Spleen (tissue), 7 donors: ENCODE measurements around the gene CLMP.

ENCODE experiments used
- CTCF ChIP-seq, 11 experiments: fragments of 200-600 bp in 7 of 11; fragments of 450-650 bp in 4 of 11; sonication (generic) in 4 of 11; IDR thresholded peaks in 8 of 11; conservative IDR thresholded peaks in 3 of 11; 1 replicate in 7 of 11; 2 replicates in 4 of 11; pipeline versions ENCODE4 v1.4.0 to v1.8.0; 2016 to 2021; ENCODE audit warnings: antibody characterized with exemption in 11 of 11, inconsistent platforms in 4 of 11, mild to moderate bottlenecking in 1 of 11
- POLR2A ChIP-seq, 3 donors: fragments of 450-650 bp; IDR thresholded peaks; one replicate each; pipeline ENCODE4 v1.5.1; 2017; ENCODE audit warnings: antibody characterized with exemption in 3 of 3, mild to moderate bottlenecking in 1 of 3
- donor health status: DM: no; HTN: no; CAD: no; lungs with moderate emphysema.
- donor health status: DM: no; HTN: no; CAD: no.
- donor health status: DM: no; HTN: no; CAD: no.

- no peak for TF ChIP-seq CTCF (IDR thresholded peaks at IDR 0.05 in 8 of 11, conservative IDR thresholded peaks at IDR 0.05 in 3 of 11)
- no peak for TF ChIP-seq POLR2A (IDR thresholded peaks at IDR 0.05)
These were observed 42.1 kb downstream of the CLMP start for GRCh38 chr11:123152951-123153350.
